Activated naive CD8-positive, alpha-beta T cell treated with anti-CD3 and anti-CD28 coated beads, Interleukin-2, amount 50 U/mL, for 24 hours (primary cell): ENCODE data around the gene EHD4.
A peak's percentile ranks its signal among the peaks of the same experiment; 100 is the strongest.

Experiments
- ATAC-seq: fragments of 150-1000 bp; cut with Tn5 transposase; one replicate; pipeline ENCODE4 v1.10.0; 2021
- DNase-seq: peaks from one replicate; pipeline ENCODE4 v3.0.0; 2021
- H3K27ac Mint-ChIP-seq: one replicate; pipeline ENCODE4 v1.8.0; 2021; ENCODE audit warnings: mild to moderate bottlenecking, mixed read lengths
- H3K27me3 Mint-ChIP-seq: one replicate; pipeline ENCODE4 v1.8.0; 2021; ENCODE audit warnings: mixed read lengths
- H3K36me3 Mint-ChIP-seq: one replicate; pipeline ENCODE4 v1.8.0; 2021; ENCODE audit warnings: low read depth, mixed read lengths
- H3K4me1 Mint-ChIP-seq: one replicate; pipeline ENCODE4 v1.8.0; 2021; ENCODE audit warnings: mixed read lengths
- H3K4me3 Mint-ChIP-seq: one replicate; pipeline ENCODE4 v1.8.0; 2021; ENCODE audit warnings: mild to moderate bottlenecking, moderate library complexity, mixed read lengths
- H3K9me3 Mint-ChIP-seq: one replicate; pipeline ENCODE4 v1.8.0; 2021; ENCODE audit warnings: mixed read lengths

Gene EHD4

GRCh38 chr15:41934843-41935242 lies 37.5 kb downstream of the EHD4 start:
- peak overlapping the region; percentile 93 for H3K27ac Mint-ChIP-seq
- H3K27me3 Mint-ChIP-seq: no peaks in the 10 kb centered on the region
- DNase-seq (peak; percentile 67), ATAC-seq (peak; percentile 71)
- H3K4me3 Mint-ChIP-seq: peak overlapping the region; percentile 50
- H3K4me1 Mint-ChIP-seq: peaks cover 73% of the 10 kb centered on the region
- H3K9me3 Mint-ChIP-seq: no peaks in the 10 kb centered on the region
- peaks cover 7% of the 10 kb centered on the region for H3K36me3 Mint-ChIP-seq

- Mint-ChIP-seq H3K4me1 (peaks cover 82% of the 10 kb centered on the region), H3K36me3 (peaks cover 7% of the 10 kb centered on the region), H3K27ac (peak overlapping the region; percentile 93), H3K9me3 (no peaks in the 10 kb centered on the region), H3K27me3 (no peaks in the 10 kb centered on the region), H3K4me3 (no peak overlapping the region)
- no peak for ATAC-seq
- no peak for DNase-seq
These were observed 38.6 kb downstream of the EHD4 start for GRCh38 chr15:41933771-41934170.

GRCh38 chr15:41933326-41933725 lies 39.0 kb downstream of the EHD4 start:
- Mint-ChIP-seq H3K9me3 (no peaks in the 10 kb centered on the region), H3K27me3 (no peaks in the 10 kb centered on the region), H3K4me1 (peaks cover 81% of the 10 kb centered on the region), H3K36me3 (peaks cover 7% of the 10 kb centered on the region), H3K4me3 (no peak overlapping the region), H3K27ac (no peak overlapping the region)
- ATAC-seq: no peak
- DNase-seq: no peak

- DNase-seq: no peak
- Mint-ChIP-seq H3K4me1 (peaks cover 81% of the 10 kb centered on the region), H3K27me3 (no peaks in the 10 kb centered on the region), H3K36me3 (peaks cover 7% of the 10 kb centered on the region), H3K4me3 (no peak overlapping the region), H3K27ac (no peak overlapping the region), H3K9me3 (no peaks in the 10 kb centered on the region)
- no peak for ATAC-seq
These were observed 39.7 kb downstream of the EHD4 start for GRCh38 chr15:41932511-41933289.

- no peak for ATAC-seq
- H3K27ac Mint-ChIP-seq: no peak overlapping the region
- H3K36me3 Mint-ChIP-seq: peaks cover 7% of the 10 kb centered on the region
- no peaks in the 10 kb centered on the region for H3K27me3 Mint-ChIP-seq
- no peaks in the 10 kb centered on the region for H3K9me3 Mint-ChIP-seq
- H3K4me3 Mint-ChIP-seq: no peak overlapping the region
- peaks cover 79% of the 10 kb centered on the region for H3K4me1 Mint-ChIP-seq
- DNase-seq: no peak
These were observed 40.3 kb downstream of the EHD4 start for GRCh38 chr15:41932101-41932500.

GRCh38 chr15:41930867-41931222 lies 41.5 kb downstream of the EHD4 start:
- Mint-ChIP-seq H3K27ac (peak overlapping the region; percentile 35), H3K4me1 (peaks cover 77% of the 10 kb centered on the region), H3K36me3 (peaks cover 9% of the 10 kb centered on the region), H3K4me3 (no peak overlapping the region), H3K9me3 (no peaks in the 10 kb centered on the region), H3K27me3 (no peaks in the 10 kb centered on the region)
- no peak for ATAC-seq
- DNase-seq: no peak

GRCh38 chr15:41930221-41930866 lies 42.0 kb downstream of the EHD4 start:
- Mint-ChIP-seq H3K36me3 (peaks cover 6% of the 10 kb centered on the region), H3K4me3 (no peak overlapping the region), H3K4me1 (peaks cover 72% of the 10 kb centered on the region), H3K9me3 (no peaks in the 10 kb centered on the region), H3K27me3 (no peaks in the 10 kb centered on the region), H3K27ac (peak overlapping the region; percentile 35)
- DNase-seq: no peak
- no peak for ATAC-seq

GRCh38 chr15:41928637-41929620 lies 43.4 kb downstream of the EHD4 start:
- Mint-ChIP-seq H3K27ac (peak overlapping the region; percentile 8), H3K4me3 (no peak overlapping the region), H3K4me1 (peaks cover 57% of the 10 kb centered on the region), H3K36me3 (peaks cover 6% of the 10 kb centered on the region), H3K9me3 (no peaks in the 10 kb centered on the region), H3K27me3 (no peaks in the 10 kb centered on the region)
- ATAC-seq (peak; percentile 91), DNase-seq (peak; percentile 57)

- Mint-ChIP-seq H3K4me1 (peaks cover 55% of the 10 kb centered on the region), H3K4me3 (no peak overlapping the region), H3K9me3 (no peaks in the 10 kb centered on the region), H3K27ac (no peak overlapping the region), H3K36me3 (peaks cover 6% of the 10 kb centered on the region), H3K27me3 (no peaks in the 10 kb centered on the region)
- ATAC-seq (no peak), DNase-seq (no peak)
These were observed 44.3 kb downstream of the EHD4 start for GRCh38 chr15:41928100-41928499.

GRCh38 chr15:41927536-41927935 lies 44.8 kb downstream of the EHD4 start:
- H3K4me1 Mint-ChIP-seq: peaks cover 54% of the 10 kb centered on the region
- H3K27me3 Mint-ChIP-seq: no peaks in the 10 kb centered on the region
- no peak overlapping the region for H3K27ac Mint-ChIP-seq
- no peak overlapping the region for H3K4me3 Mint-ChIP-seq
- DNase-seq (no peak), ATAC-seq (no peak)
- peaks cover 6% of the 10 kb centered on the region for H3K36me3 Mint-ChIP-seq
- no peaks in the 10 kb centered on the region for H3K9me3 Mint-ChIP-seq

- Mint-ChIP-seq H3K36me3 (peaks cover 6% of the 10 kb centered on the region), H3K27ac (peak overlapping the region; percentile 29), H3K4me3 (no peak overlapping the region), H3K27me3 (no peaks in the 10 kb centered on the region), H3K9me3 (no peaks in the 10 kb centered on the region), H3K4me1 (peaks cover 51% of the 10 kb centered on the region)
- ATAC-seq (no peak), DNase-seq (no peak)
These were observed 45.9 kb downstream of the EHD4 start for GRCh38 chr15:41926185-41927056.

GRCh38 chr15:41925086-41925608 lies 47.2 kb downstream of the EHD4 start:
- Mint-ChIP-seq H3K4me3 (no peak overlapping the region), H3K27me3 (no peaks in the 10 kb centered on the region), H3K27ac (no peak overlapping the region), H3K4me1 (peaks cover 42% of the 10 kb centered on the region), H3K9me3 (no peaks in the 10 kb centered on the region), H3K36me3 (peaks cover 6% of the 10 kb centered on the region)
- ATAC-seq: no peak
- DNase-seq: no peak

- no peaks in the 10 kb centered on the region for H3K27me3 Mint-ChIP-seq
These were observed 48.9 kb downstream of the EHD4 start for GRCh38 chr15:41923401-41923997.

More at GRCh38 chr15:41923401-41923997, 48.9 kb downstream of the EHD4 start:
- no peak for ATAC-seq
- Mint-ChIP-seq H3K27ac (no peak overlapping the region), H3K4me1 (peaks cover 26% of the 10 kb centered on the region), H3K9me3 (no peaks in the 10 kb centered on the region), H3K36me3 (peaks cover 8% of the 10 kb centered on the region), H3K4me3 (no peak overlapping the region)
- DNase-seq: no peak
